Naive thymus-derived CD8-positive, alpha-beta T cell (primary cell): ENCODE measurements around the gene BCL11A. TPM values are rescaled to one million over a fixed set of nuclear protein-coding genes. Genes with fewer than 3 reads are reported as not detected.
A peak's percentile ranks its signal among the peaks of the same experiment; 100 is the strongest.

Experiments
- ATAC-seq, 2 donors: fragments of 150-1000 bp; cut with Tn5 transposase in 1 of 2; sonication (Bioruptor Pico), chemical (Tn5 transposase) in 1 of 2; 1 replicate in 1 of 2; 2 replicates in 1 of 2; pipeline ENCODE4 v1.10.0; 2021; ENCODE audit warnings: mild to moderate bottlenecking in 2 of 2, moderate library complexity in 2 of 2
- POLR2A ChIA-PET: fragments of 350-600 bp; sonication (Branson Sonifier 250); formaldehyde crosslinking; loops from one replicate; lab custom pipeline; 2021; ENCODE audit warnings: antibody characterized with exemption; lab: Charles Lee
- DNase-seq, 10 donors: peaks; one replicate each; pipeline versions ENCODE4 v3.0.0 to v3.0.0-alpha.2; 2020 to 2022
- H3K27ac Mint-ChIP-seq, 10 donors: one replicate each; pipeline ENCODE4 v1.8.0; 2020 to 2022; ENCODE audit warnings: mild to moderate bottlenecking in 10 of 10, mixed read lengths in 10 of 10, moderate library complexity in 4 of 10, inconsistent platforms in 1 of 10
- H3K27me3 Mint-ChIP-seq, 5 donors: one replicate each; pipeline ENCODE4 v1.8.0; 2021 to 2022; ENCODE audit warnings: mixed read lengths in 5 of 5
- H3K36me3 Mint-ChIP-seq, 3 donors: one replicate each; pipeline ENCODE4 v1.8.0; 2020 to 2022; ENCODE audit warnings: mixed read lengths in 3 of 3, mild to moderate bottlenecking in 2 of 3, inconsistent platforms in 1 of 3
- H3K4me1 Mint-ChIP-seq, 4 donors: one replicate each; pipeline ENCODE4 v1.8.0; 2021 to 2022; ENCODE audit warnings: mixed read lengths in 4 of 4
- H3K4me3 Mint-ChIP-seq, 10 donors: one replicate each; pipeline ENCODE4 v1.8.0; 2020 to 2022; ENCODE audit warnings: mild to moderate bottlenecking in 10 of 10, mixed read lengths in 10 of 10, moderate library complexity in 6 of 10, inconsistent platforms in 1 of 10
- H3K9me3 Mint-ChIP-seq, 9 donors: one replicate each; pipeline ENCODE4 v1.8.0; 2020 to 2022; ENCODE audit warnings: mixed read lengths in 9 of 9, mild to moderate bottlenecking in 3 of 9, inconsistent platforms in 1 of 9, moderate library complexity in 1 of 9
- polyA plus RNA-seq, 3 donors: library from polyadenylated mRNA; unstranded; fragments of 300-500 nt; fragmentation: Illumina TruSeq; gene quantifications; one replicate each; pipeline ENCODE4 v1.2.3, GENCODE V29; 2021
- total RNA-seq, 8 experiments: library from RNA in 2 of 8; stranded (reverse) in 2 of 8; gene quantifications; one replicate each; pipeline ENCODE4 v1.2.3 and lab custom pipeline; 2021 to 2026

The BCL11A gene
- total and polyA plus RNA-seq, 5 experiments from 2014 or later: 0.64 to 11.6 (median 1.4) TPM

DNA sequence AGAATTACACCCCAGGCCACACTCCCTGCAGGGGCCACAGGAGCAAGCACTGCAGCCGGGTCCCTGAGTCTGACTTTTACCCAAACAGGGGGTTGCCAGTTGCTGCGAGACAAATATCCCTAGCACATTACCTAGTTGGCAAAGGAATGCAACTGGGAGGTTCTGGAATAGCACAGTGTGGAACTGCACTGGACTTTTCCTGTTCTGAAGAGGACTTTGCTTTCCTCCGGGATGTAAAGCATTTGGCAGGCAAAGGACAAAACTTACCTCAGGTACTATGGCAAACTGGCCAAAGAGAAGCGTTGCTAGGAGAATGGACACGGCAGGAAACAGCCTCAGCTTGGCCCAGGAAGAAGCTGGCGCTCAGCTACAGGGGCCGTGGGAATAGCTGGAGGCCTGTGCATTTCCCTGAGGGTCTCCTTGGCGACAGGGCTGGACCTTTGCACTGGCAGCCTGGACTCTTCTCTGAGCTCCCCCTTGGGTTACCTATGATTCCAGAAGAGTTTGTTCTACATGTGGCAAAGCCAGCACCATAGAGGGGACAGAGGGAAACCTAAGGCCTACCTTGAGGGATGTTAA, 45.0 kb downstream of the BCL11A start:
- ATAC-seq (no peak), DNase-seq (no peak)
- H3K9me3 Mint-ChIP-seq: no peaks in the 10 kb centered on the region
- H3K4me3 Mint-ChIP-seq: no peak overlapping the region
- peaks cover 0 to 74% (median 2%) of the 10 kb centered on the region in 4 donors for H3K4me1 Mint-ChIP-seq
- H3K27ac Mint-ChIP-seq: peak overlapping the region in 1 of 10 donors; percentile 58
- no peaks in the 10 kb centered on the region for H3K36me3 Mint-ChIP-seq
- H3K27me3 Mint-ChIP-seq: peaks cover 4 to 29% (median 15%) of the 10 kb centered on the region in 5 donors
- POLR2A ChIA-PET: no interaction called here

- peaks cover 4 to 20% (median 12%) of the 10 kb centered on the region in 5 donors for H3K27me3 Mint-ChIP-seq
- peak overlapping the region in 2 of 10 donors; percentile 31 to 58 for H3K27ac Mint-ChIP-seq
- DNase-seq: no peak
These were observed 46.1 kb downstream of the BCL11A start for GRCh38 chr2:60507211-60507965.

GRCh38 chr2:60505880-60506260, 47.6 kb downstream of the BCL11A start:
- Mint-ChIP-seq H3K4me1 (peaks cover 0 to 60% (median 2%) of the 10 kb centered on the region in 4 donors), H3K27me3 (peaks cover 4 to 19% (median 12%) of the 10 kb centered on the region in 5 donors), H3K27ac (peak overlapping the region in 2 of 10 donors; percentile 31 to 40), H3K36me3 (no peaks in the 10 kb centered on the region), H3K4me3 (no peak overlapping the region), H3K9me3 (no peaks in the 10 kb centered on the region)
- ATAC-seq: no peak
- POLR2A ChIA-PET: no interaction called here
- DNase-seq: no peak

More at GRCh38 chr2:60507211-60507965, 46.1 kb downstream of the BCL11A start:
- Mint-ChIP-seq H3K36me3 (no peaks in the 10 kb centered on the region), H3K9me3 (no peaks in the 10 kb centered on the region), H3K4me3 (no peak overlapping the region), H3K4me1 (peaks cover 0 to 69% (median 2%) of the 10 kb centered on the region in 4 donors)
- POLR2A ChIA-PET: interaction anchor here (0.7 kb wide), 1 partner anchor 9 kb away, joined by 4 read pairs; no protein-coding TSS in a partner anchor
- no peak for ATAC-seq

DNA sequence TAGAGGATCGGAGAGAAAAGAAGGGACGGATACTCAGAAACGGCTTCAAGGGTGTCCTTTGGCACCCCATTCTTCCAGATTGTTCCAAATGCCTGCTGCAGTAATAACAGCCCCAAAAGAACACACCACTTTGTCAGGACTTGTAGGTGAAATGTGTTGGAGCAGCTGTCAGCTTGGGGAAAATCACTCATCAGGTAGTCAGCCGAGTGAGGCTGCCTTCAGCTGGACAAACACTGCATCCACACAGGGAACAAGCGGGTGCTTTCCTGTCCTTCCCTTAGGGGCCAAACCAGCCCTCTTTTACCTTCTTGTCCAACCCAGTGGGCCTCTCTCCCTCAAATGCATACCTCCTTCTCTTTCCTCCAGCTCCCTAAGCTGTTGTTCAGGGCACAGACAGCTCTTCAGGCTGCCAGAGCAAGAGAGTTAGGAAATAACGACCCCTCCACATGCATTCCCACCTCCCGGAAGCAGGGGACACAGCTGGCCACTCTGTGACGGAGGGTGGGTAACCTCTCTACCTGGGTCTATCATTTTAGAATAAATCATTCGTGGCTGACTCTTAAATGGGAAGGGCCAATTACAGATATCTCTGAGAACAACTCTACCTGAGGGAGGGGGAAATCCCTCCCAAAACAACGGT, 48.1 kb downstream of the BCL11A start:
- H3K9me3 Mint-ChIP-seq: no peaks in the 10 kb centered on the region
- H3K4me3 Mint-ChIP-seq: no peak overlapping the region
- peak overlapping the region in 1 of 10 donors; percentile 40 for H3K27ac Mint-ChIP-seq
- POLR2A ChIA-PET: no interaction called here
- peaks cover 4 to 17% (median 11%) of the 10 kb centered on the region in 5 donors for H3K27me3 Mint-ChIP-seq
- ATAC-seq (no peak), DNase-seq (no peak)
- H3K36me3 Mint-ChIP-seq: no peaks in the 10 kb centered on the region
- H3K4me1 Mint-ChIP-seq: peaks cover 0 to 65% (median 2%) of the 10 kb centered on the region in 4 donors

- DNase-seq (no peak), ATAC-seq (no peak)
- Mint-ChIP-seq H3K27me3 (peaks cover 0 to 15% (median 6%) of the 10 kb centered on the region in 5 donors), H3K9me3 (no peaks in the 10 kb centered on the region), H3K4me3 (no peak overlapping the region), H3K36me3 (no peaks in the 10 kb centered on the region), H3K27ac (peak overlapping the region in 1 of 10 donors; percentile 58), H3K4me1 (peaks cover 0 to 66% (median 2%) of the 10 kb centered on the region in 4 donors)
- POLR2A ChIA-PET: no interaction called here
These were observed 49.4 kb downstream of the BCL11A start for GRCh38 chr2:60504049-60504448.

GRCh38 chr2:60502144-60502543, 51.3 kb downstream of the BCL11A start:
- POLR2A ChIA-PET: no interaction called here
- no peak for DNase-seq
- no peaks in the 10 kb centered on the region for H3K36me3 Mint-ChIP-seq
- H3K27ac Mint-ChIP-seq: no peak overlapping the region
- ATAC-seq: no peak
- H3K4me1 Mint-ChIP-seq: peaks cover 0 to 65% (median 1%) of the 10 kb centered on the region in 4 donors
- H3K27me3 Mint-ChIP-seq: peaks cover 0 to 15% (median 6%) of the 10 kb centered on the region in 5 donors
- no peaks in the 10 kb centered on the region for H3K9me3 Mint-ChIP-seq
- H3K4me3 Mint-ChIP-seq: no peak overlapping the region

DNA sequence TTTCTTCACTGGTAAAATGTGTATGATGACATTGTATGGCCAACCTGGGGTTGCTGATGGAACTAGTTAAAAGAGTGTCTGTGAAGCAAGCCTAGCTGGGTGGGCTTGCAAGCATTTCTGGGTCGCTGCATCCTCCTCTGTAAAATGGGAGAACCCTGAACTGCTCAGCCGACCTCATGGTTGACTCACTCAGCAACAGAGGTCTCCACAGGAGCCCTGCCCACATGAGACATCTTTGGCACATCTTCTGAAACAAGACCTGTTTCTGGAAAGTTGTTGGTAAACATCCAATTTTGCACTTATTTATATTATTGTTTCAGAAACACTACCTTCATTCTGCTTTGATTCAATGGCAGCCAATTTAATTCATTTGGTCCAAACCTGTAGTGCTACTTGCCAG, 52.6 kb downstream of the BCL11A start:
- ATAC-seq (no peak), DNase-seq (no peak)
- Mint-ChIP-seq H3K9me3 (no peaks in the 10 kb centered on the region), H3K36me3 (no peaks in the 10 kb centered on the region), H3K4me1 (peaks cover 0 to 61% (median under 1%) of the 10 kb centered on the region in 4 donors), H3K4me3 (no peak overlapping the region), H3K27ac (peak overlapping the region in 1 of 10 donors; percentile 34), H3K27me3 (peaks cover 0 to 15% (median 6%) of the 10 kb centered on the region in 5 donors)
- POLR2A ChIA-PET: no interaction called here

DNA sequence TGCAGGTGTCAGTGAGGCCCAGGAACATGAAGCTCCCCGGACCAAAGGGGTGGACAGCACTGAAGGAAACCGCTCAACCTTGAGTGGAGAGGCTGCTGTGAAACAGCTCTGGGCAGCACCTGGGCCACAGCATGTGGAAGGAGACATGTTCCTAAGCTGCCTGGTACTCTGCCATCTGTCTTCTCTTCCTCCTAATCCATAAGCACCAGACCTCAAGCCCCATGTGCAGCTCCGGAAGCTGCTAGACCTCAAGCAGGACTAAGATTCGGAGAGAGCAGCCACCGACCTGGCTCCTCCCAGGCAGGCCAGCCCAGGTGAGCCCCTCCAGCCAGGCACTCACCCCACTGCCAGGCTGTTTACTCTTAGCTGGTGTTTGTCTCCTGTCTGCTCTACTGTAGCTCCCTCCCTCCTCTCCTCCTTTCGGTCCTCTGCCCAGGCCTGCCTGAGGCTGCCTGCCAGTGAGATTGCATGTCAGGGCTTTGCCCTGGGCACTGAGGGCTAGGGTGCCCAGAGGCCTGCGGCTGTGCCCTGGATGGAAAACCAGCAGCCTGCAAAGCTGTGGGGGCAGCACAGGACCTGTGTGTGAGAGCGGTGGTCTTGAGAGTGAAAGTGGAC, 53.7 kb downstream of the BCL11A start:
- H3K36me3 Mint-ChIP-seq: no peaks in the 10 kb centered on the region
- peaks cover 0 to 9% (median 2%) of the 10 kb centered on the region in 5 donors for H3K27me3 Mint-ChIP-seq
- DNase-seq (no peak), ATAC-seq (no peak)
- no peaks in the 10 kb centered on the region for H3K9me3 Mint-ChIP-seq
- POLR2A ChIA-PET: no interaction called here
- peaks cover 0 to 61% (median under 1%) of the 10 kb centered on the region in 4 donors for H3K4me1 Mint-ChIP-seq
- no peak overlapping the region for H3K27ac Mint-ChIP-seq
- no peak overlapping the region for H3K4me3 Mint-ChIP-seq

DNA sequence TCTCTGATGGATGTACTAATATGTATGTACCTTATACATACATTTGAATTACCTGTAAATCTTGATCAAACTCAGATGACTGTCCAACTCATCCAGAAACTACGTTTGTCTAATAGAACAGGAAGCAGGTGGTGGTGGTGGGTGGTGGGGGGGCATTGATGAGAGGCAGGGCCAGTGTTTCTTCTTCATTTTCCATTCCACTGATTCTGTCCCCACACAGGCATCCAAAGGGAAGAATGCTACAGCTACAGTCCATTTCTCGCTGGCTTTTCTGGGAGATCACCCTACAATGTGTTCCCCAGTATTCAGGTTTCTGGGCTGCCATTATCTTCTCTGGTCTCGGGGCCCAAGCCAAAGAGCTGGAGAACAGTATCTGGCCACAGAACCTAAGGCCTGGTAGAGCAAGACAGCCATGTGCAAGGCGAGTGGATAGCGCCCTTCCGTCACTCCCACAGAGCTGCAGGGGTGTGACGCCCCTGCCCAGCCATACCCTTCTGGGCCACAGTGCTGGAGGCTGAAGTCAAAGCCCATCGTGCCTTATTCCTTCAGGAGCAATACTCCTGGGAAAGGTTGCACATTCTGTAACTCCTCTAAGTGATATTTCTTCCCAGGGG, 54.5 kb downstream of the BCL11A start:
- ATAC-seq (no peak), DNase-seq (no peak)
- POLR2A ChIA-PET: interaction anchor here (0.6 kb wide), 2 partner anchors 55 to 70 kb away, joined by 3 to 4 read pairs; partner anchors contain the start of gene BCL11A
- no peaks in the 10 kb centered on the region for H3K36me3 Mint-ChIP-seq
- H3K27me3 Mint-ChIP-seq: peaks cover 0 to 6% (median 0%) of the 10 kb centered on the region in 5 donors
- H3K4me3 Mint-ChIP-seq: peak overlapping the region in 1 of 10 donors; percentile 11
- no peaks in the 10 kb centered on the region for H3K9me3 Mint-ChIP-seq
- peaks cover 0 to 58% (median under 1%) of the 10 kb centered on the region in 4 donors for H3K4me1 Mint-ChIP-seq
- H3K27ac Mint-ChIP-seq: no peak overlapping the region

GRCh38 chr2:60498127-60498815, 55.2 kb downstream of the BCL11A start:
- Mint-ChIP-seq H3K36me3 (no peaks in the 10 kb centered on the region), H3K27ac (no peak overlapping the region), H3K27me3 (peaks cover 0 to 6% (median 0%) of the 10 kb centered on the region in 5 donors), H3K4me3 (no peak overlapping the region), H3K9me3 (no peaks in the 10 kb centered on the region), H3K4me1 (peaks cover 0 to 63% (median under 1%) of the 10 kb centered on the region in 4 donors)
- POLR2A ChIA-PET: interaction anchor here (0.6 kb wide), 2 partner anchors 55 to 69 kb away, joined by 3 to 4 read pairs; partner anchors contain the start of gene BCL11A
- ATAC-seq: no peak
- DNase-seq: no peak

GRCh38 chr2:60497500-60497899, 56.0 kb downstream of the BCL11A start:
- H3K27ac Mint-ChIP-seq: no peak overlapping the region
- H3K4me1 Mint-ChIP-seq: peaks cover 0 to 68% (median under 1%) of the 10 kb centered on the region in 4 donors
- no peaks in the 10 kb centered on the region for H3K36me3 Mint-ChIP-seq
- DNase-seq (no peak), ATAC-seq (no peak)
- POLR2A ChIA-PET: no interaction called here
- no peak overlapping the region for H3K4me3 Mint-ChIP-seq
- H3K27me3 Mint-ChIP-seq: peaks cover 0 to 6% (median 0%) of the 10 kb centered on the region in 5 donors
- H3K9me3 Mint-ChIP-seq: no peaks in the 10 kb centered on the region
